ENCODE results near the gene ARFGEF2.
"Not testable (repeated sequence)": the region's sequence is repeated elsewhere in the genome, so short reads cannot be mapped to it uniquely, and the experiment has no call there.

ARFGEF2 gene

DNA sequence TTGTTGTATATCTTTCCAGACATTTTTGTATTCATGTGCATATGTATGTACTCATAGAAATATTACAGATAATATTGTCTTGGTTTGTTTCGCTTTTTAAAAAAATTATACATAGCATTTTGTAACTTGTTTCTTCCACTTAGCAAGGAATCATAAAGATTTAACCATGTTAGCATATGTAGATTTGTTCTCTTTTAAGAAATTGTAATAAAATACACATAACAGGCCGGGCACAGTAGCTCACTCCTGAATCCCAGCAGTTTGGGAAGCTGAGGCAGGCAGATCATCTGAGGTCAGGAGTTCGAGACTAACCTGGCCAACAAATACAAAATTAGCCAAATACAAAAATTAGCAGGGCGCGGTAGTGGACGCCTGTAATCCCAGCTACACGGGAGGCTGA is 80.2 kb downstream of the ARFGEF2 start:
- no peak for DNase-seq (ENCODE audit: low spot score)

DNA sequence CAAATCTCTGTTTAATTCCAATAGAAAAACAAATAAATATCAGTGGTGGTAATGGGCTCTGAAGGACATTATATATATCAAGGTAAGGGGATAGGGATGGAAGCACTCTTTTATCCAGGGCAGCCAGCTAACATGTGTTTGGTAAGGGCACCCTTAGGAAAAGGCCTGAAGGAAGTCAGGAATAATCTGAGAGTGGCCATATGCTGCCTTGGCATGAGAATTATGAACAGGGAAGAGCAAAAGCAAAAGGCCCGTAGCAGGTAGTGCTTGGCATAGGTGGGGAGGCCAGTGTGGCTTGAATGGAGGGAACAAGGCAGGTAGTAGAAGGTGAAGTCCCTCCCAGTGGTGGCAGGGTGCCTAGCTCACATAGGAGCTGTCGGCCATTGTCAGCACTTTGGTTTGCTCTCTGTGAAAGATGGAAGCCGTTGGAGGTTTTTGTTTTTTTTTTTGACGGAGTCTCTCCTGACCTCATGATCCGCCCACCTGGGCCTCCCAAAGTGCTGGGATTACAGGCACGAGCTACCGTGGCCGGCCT is 85.0 kb downstream of the ARFGEF2 start:
- no peak for DNase-seq (ENCODE audit: low spot score)

DNA sequence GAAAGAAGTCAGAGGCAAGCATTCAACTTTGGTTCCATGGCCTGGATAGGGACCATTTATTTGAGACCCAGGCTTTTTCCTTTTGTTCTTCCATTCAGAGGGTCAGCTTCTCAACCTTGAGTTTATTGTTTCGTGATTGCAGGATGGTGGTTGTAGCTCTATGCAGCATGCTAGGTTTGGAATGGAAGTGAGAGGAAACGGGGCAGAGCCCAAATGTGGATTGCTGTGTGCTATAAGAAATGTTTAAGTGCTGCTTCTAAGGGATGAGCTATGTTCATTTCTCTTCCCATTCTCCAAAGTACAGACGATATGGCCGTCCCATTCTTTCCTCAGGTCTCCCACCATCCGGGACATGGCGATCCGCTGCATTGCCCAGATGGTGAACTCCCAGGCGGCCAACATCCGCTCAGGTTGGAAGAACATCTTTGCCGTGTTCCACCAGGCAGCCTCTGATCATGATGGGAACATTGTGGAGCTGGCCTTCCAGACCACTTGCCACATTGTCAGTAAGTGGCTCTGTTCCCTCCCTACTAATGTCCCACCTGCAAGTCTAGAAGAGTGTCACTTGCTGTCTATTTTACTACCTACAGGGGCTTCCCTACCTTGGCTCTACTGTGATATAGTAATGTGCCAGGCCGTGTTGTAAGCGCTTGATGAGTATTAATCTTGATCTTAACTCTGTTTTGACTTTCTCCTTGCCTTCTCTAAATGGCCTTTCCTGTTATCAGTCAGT is 88.6 kb downstream of the ARFGEF2 start:
- DNase-seq (ENCODE audit: low spot score), result no peak

DNA sequence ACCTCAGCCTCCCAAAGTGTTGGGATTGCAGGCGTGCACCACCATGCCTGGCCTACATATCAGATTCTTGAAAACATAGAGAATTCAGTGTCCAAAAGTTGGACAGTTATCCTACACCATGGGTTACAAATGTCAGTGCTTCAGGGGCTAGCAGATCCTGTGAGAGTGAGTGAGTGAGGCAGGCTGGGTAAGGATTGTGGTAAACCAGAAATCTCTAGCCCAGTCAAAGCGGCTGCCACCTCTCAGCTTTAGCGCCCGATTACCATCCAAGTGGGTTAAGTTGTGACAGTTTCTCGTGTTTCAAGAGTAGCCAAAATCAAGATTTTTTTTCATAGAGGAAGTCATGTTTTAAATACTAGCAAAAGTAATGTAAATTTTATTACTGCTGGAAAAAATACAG is 102.7 kb downstream of the ARFGEF2 start:
- no peak for DNase-seq (ENCODE audit: low spot score)

DNA sequence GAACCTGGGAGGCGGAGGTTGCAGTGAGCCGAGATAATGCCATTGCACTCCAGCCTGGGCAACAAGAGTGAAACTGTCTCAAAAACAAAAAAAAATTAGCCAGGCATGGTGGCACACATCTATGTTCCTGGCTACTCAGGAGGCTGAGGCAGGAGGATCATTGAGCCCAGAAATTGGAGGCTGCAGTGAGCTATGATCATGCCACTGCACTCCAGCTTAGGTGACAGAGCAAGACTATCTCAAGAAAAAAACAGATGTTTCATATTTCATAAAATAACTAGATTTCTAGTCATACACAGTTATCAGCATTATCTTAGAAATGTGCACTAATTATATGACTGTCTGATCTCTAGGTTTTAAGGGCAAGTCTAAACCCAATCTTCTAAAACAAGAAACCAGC is 106.7 kb downstream of the ARFGEF2 start:
- DNase-seq (ENCODE audit: low spot score), result not testable (repeated sequence)

DNA sequence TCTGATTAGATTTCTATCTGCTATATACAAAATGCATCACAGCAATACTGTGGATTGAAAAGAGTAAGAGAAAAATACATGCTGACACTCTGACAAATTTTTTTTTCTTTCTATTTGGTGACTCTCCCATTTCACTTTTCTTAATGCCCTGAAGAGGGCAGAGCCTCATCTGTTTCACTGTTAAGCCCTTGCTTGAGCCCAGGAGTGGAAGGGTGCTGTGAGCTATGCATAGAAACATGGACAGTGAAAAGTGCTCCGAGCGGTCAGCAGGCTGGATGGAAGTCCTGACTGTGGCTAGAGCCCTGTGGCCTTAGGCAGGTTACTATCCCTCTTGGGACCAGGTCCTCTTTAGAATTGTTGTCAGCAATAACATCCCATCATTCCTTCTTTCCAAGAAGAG is 107.2 kb downstream of the ARFGEF2 start:
- no peak for DNase-seq (ENCODE audit: low spot score)

DNA sequence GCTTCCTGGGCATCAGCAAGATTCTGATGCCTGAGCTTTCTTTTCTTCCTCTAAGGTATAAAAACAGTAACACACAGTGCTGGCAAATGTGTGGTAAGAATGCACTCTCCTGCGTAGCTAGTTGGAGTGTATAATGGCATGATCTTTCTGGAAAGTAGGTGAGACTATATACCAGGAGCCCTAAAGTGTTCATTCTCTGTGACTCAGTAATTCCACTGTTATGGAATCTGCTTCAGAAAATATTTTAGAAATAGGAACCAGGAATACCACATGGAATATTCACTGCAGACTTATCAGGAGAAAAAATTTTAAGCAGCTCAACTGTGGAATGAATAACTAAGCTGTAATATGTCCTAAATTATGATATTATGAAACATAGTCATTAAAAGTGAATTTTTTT is 107.7 kb downstream of the ARFGEF2 start:
- no peak for DNase-seq (ENCODE audit: low spot score)

DNA sequence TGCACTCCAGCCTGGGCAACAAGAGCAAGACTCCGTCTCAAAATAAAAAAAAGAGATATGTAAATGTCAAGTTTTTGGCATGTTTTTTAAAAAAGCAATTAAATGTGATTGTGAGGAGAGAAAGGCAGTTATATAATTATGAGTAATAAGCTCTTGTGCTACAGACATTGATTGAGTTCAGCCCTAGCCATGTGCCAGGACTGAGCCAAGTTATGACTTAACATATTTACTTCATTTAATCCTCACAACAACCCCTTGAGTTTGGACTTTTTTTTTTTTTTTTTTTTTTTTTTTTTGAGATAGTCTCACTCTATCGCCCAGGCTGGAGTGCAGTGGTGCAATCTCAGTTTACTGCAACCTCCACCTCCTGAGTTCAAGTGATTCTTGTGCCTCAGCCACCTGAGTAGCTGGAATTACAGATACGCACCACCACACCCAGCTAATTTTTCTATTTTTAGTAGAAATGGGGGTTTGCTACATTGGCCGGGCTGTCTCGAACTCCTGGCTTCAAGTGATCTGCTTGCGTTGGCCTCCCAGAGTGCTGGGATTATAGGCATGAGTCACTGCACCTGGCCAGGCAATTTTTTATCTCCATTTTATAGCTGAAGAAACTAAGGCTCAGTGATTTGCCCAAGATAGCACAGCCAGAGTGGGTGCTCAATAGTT is 109.6 kb downstream of the ARFGEF2 start:
- no peak for DNase-seq (ENCODE audit: low spot score)

DNA sequence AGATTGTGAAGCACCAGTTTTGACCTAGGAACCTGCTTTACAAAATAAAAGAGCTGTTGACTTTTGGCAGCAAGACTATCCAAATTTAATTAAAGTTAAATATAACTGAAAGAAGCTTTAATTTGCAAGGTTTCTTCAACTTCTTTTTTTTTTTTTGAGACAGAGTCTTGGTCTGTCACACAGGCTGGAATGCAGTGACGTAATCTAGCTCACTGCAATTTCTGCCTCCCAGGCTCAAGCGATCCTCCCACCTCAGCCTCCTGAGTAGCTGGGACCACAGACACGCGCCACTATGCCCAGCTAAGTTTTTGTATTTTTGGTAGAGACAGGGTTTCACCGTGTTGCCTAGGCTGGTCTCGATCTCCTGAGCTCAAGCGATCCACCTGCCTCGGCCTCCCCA is 110.9 kb downstream of the ARFGEF2 start:
- DNase-seq (ENCODE audit: low spot score), result no peak

DNA sequence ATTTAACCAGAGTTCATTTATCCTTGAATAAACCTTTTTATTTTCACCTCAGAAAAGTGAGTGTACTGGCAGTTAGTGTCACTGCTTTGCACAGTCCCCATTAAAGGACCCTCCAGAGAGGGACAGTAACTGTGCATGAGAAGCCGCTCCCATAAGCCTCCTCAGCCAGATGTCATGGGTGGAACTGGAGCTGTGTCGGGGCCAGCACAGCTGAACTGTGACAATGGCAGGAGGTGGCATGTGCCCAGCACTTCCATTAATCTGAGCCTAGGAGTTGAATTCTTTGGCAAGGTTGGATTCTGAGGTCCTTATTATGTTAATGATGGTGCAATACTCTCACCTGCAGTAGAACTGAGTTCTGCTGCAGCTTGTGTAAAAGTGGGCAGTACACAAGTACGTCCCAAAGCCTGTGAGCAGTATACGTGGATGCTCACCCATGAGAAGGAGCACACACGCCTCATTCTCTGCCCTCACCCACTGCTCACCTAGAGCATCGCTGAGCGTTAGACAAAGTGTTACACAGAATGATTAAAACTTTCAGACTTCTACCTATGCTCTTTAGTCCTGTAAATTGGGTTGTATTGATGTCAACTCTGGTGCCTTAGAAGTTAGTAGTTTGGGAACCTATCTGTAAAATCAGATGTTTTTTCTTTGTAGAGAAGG is 112.7 kb downstream of the ARFGEF2 start:
- DNase-seq (ENCODE audit: low spot score), result no peak

DNA sequence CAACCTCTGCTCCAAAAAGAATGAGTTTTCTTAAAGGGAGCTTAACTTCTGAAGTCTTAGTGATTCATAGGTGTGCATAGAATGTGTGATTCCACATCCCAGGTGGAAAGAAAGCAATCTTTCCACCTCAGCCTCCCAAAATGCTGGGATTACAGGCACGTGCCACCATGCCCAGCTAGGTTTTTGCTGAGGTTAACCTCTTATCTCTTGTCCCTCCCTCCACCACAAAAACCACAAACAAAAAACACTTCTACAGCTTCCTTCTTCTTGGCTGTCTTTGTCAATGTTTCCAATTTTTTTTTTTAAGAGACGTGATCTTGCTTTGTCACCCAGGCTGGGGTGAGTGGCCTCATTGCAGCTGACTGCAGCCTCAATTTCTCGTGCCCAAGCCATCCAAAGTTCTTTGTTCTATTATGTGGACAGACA is 116.5 kb downstream of the ARFGEF2 start:
- DNase-seq (ENCODE audit: low spot score), result no peak

DNA sequence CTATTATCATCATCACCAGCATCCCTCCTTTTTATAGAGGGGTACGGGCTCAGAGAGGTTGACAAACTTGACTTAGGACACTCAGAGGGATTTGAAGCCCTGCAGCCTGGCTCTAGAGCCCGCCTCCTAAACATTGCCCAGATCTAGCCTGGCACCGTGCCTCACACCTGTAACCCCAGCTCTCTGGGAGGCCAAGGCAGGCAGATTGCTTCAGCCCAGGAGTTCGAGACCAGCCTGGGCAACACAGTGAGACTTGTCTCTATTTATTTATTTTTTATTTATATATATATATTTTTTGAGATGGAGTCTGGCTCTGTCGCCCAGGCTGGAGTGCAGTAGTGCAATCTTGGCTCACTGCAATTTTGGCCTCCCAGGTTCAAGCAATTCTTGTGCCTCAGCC is 118.3 kb downstream of the ARFGEF2 start:
- no peak for DNase-seq (ENCODE audit: low spot score)

DNA sequence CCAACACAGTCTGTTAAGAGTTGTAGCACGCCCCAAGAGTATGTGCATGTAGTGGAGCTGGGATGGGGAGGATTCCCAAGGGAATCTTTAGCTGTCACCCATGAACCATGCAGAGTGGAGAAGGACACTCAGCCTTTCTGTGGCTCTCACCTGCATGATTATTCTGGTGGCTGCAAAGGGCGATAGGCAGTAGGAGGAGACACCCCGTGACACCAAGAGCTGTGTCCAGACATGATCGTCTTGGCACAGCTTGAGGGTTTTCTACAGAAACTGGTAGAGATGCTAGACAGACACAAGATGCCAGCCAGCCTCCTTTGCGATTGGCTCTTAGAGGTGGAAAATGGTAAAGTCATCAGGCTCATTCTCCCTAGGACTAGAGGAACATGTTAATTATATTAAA is 121.5 kb downstream of the ARFGEF2 start:
- no peak for DNase-seq (ENCODE audit: low spot score)

DNA sequence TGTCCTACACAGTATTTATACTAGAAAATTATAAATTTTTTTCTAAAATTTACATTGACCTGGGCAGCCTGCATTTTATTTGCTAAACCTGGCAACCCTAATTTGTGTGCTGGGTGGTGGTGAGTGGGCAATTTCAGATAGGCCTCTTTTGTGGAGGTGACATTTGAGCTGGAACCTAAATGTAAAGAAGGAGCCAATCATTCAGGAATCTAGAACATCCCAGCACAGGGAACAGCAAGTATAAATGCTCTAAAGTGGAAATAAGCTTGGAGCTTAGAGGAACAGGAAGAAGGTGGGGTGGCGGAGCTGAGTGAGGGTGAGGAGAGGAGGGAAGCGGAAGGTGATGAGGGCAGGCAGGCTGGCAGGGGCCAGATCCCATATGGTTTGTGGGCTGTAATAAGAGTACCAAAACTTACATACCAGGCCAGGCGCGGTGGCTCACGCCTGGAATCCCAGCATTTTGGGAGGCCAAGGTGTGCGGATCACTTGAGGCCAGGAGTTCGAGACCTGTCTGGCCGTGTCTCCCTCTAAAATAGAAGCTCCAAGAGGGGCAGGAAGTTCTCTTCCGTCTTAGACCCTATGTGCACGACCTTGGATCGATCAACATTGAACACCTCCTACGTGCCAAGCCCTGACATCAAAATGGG is 124.1 kb downstream of the ARFGEF2 start:
- no peak for DNase-seq (ENCODE audit: low spot score)

DNA sequence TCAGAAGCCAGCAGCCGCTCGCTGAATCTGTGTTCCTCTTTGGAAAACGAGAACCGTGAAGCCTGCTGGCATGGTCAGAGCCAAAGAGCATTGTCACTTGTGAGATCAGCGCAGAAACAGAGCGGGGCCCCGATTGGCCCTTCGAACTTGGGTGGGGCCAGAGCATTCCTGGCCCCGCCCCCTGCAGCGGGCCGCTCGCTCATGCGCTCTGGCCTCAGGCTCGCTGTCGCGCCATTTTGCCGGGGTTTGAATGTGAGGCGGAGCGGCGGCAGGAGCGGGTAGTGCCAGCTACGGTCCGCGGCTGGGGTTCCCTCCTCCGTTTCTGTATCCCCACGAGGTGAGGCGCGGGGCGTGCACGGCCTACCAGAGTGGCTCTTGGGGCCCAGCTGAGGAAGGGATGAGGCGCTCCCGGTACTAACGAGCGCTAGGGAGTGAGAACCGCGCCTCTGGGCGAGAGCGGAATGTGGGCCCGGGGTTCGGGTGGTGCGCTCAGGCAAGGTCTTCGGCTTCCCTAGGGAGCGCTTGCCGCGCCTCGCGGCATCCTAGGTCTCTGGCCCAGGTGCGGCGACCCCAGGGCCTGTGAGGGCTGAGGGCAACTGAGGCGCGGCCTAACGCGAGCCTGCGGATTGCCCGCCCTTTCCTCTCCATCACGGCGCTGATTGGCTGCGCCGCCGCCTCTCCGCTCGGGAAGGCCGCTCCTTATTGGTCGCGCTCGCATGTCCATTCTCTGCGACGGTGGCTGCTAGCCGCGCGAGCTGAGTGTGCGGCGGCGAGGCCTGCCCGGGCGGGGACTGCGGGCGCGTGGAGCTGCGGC is 124.8 kb downstream of the ARFGEF2 start, which contains the start of gene CSE1L:
Gene CSE1L (plus strand): TSS at position 226 of the 814 bp plus-strand sequence. CDS start 12,152 bp downstream, outside the sequence.
- DNase-seq (ENCODE audit: low spot score), result peak; percentile 89

DNA sequence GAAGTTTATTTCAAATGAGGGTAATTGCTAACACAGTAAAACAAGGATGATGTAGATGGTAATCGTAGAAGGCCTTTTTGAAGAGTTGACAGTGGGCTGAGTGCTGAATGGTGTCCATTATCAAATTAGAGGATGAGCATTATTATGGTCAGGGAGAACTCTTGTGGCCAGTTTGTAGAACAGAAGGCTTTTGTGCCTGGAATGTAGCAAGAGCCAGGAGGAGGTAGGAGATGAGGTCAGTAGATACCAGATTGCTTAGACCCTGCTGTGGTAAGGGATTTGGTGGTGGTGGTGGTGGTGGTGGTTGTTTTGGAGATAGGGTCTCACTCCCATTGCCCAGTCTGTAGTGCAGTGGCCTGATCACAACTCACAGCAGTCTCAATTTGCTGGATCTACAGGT is 130.8 kb downstream of the ARFGEF2 start:
- no peak for DNase-seq (ENCODE audit: low spot score)

DNA sequence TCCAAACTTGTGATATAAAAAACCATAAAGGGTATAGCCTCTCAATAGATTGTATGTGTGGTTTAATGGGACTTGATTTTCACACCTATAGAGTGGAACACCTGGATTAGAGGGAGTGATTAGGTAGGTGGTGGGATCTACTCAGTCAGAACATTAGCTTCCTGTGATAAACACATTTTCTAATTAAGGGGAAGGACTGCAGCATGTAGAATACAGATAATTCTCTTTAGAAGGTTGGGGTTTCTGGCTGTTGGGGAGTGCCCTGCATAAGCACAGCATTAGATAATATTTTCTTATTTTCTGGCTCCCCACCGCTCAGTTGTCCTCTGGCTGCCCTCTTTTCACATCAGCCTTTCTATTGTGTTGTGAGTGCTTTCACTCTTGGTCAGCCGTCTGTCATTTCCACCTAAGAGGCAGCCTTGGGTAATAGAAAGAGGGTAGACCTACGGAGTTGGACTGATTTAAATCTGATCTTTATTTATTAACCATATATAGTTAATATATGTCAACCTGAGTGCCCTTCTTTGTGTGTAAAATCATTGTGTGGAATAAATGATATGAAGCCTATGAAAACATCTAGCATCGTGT is 132.6 kb downstream of the ARFGEF2 start:
- no peak for DNase-seq (ENCODE audit: low spot score)

DNA sequence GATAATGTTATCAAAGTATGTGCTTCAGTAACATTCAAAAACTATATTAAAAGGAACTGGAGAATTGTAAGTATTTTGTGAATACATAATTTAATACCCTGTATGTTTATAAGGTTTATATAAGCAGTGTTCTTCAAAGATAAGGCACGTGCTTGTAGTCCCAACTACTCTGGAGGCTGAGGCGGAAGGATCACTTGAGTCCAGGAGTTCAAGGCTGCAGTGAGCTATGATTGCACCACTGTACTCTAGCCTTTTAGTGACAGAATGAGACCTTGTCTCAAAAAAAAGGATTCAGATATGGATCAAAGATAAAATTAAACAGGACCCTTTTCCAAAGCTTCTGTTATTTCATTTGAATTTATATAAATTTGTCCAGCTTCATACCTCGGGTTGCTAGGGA is 141.8 kb downstream of the ARFGEF2 start:
- no peak for DNase-seq (ENCODE audit: low spot score)

DNA sequence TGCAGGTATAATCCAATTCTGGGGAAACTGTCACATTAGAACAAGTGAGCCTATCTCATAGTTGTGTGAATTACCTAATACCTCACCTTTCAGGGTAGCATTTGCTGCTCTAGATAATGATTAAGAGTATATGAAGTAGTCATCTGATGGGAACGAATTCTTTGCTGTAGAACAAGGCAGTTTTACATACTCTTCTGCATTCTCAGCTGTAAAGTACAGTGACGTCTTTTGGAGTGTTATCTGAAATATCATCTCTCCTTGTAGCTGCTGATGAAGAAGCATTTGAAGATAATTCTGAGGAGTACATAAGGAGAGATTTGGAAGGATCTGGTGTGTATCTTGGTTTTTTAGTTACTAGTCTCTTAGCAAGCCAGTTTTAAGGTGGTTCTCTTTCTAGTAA is 153.0 kb downstream of the ARFGEF2 start:
- DNase-seq (ENCODE audit: low spot score), result no peak

DNA sequence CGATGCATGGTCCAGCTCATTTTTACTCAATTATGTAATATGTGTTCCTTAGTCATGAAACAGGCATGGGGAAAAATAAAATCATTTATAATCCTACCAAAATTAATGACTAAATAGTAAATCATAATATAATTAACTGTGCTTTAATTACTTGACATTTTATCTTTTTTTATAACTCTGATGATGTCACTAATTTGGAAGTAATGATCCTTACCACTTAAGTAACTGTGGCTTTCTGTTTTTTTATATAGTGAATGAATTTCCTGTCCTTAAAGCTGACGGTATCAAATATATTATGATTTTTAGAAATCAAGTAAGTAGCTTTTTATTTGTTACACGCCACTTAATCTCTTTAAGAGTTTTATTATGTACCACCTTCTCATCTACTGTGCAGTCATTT is 156.8 kb downstream of the ARFGEF2 start:
- no peak for DNase-seq (ENCODE audit: low spot score)

DNA sequence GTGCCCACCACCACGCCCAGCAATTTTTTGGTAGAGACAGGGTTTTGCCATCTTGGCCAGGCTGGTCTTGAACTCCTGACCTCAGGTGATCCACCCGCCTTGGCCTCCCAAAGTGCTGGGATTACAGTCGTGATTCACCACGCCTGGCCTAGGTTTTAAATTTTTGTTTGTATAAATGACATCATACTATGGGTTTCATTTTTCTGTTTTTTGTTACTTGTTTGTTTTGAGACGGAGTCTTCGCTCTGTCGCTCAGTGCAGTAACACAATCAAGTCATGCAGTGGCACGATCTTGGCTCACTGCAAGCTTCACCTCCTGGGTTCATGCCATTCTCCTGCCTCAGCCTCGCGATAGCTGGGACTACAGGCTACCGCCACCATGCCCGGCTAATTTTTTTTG is 160.8 kb downstream of the ARFGEF2 start:
- DNase-seq (ENCODE audit: low spot score), result not testable (repeated sequence)
